ENCODE results near the gene ANKMY1.
A peak's percentile ranks its signal among the peaks of the same experiment; 100 is the strongest.

ANKMY1 gene

DNA sequence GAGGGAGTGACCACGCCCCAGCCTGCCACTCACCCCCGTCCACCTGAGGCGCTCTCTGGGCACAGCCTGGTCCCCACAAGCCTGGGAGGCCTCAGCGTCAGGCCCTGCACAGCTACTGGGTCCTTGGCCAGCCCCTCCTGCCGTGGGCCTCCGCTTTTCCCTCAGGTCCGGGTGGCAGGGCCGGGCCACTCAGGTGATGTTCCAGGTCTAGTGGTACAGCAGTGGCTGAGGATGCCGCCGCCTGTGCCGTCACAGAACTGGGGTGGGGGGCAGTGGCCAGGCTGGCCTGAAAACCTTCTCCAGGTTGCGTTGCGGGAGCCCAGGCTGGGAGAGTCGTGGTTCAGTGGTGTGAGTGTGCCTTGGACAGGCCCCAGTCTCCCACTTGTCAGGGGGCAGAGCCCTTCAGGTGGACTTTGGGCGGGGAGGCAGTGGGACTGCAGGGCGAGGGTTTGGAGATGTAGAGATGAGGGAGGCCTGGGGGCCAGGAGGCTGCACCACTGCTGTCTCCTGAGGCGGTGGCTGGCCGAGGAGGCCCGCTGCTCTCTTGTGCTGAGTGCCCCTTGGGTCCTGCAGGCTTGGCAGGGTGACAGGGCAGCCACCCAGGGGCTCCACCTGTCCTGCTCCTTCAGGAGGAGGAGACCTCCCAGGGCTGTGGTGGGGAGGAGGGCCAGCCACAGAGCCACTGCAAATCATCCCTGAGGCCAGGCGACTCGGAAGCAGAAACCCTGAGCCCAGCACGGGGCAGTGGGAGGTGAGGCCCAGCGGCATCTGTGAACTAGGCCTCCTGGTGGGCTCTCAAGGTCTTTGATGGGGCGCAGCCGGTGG is 114.7 kb downstream of the ANKMY1 start:
- H3K4me1 ChIP-seq (ENCODE audit: control insufficient read depth in 5 of 5, insufficient read depth in 5 of 5, low read length in 5 of 5): peaks cover 0 to 21% (median 7%) of the 10 kb centered on the region in 5 donors
- peaks cover 0 to 14% (median 0%) of the 10 kb centered on the region in 5 donors for H3K36me3 ChIP-seq (ENCODE audit: control insufficient read depth in 5 of 5, insufficient read depth in 5 of 5, low read length in 5 of 5)
- H3K27ac ChIP-seq (ENCODE audit: low read depth, low read length): no peak overlapping the region
- H3K27me3 ChIP-seq (ENCODE audit: control insufficient read depth in 5 of 5, insufficient read depth in 4 of 5, low read length in 5 of 5): peaks cover 0 to 3% (median 0%) of the 10 kb centered on the region in 5 donors
- peak overlapping the region in 1 of 5 donors; percentile 20 for H3K9ac ChIP-seq (ENCODE audit: low read length in 5 of 5)
- no peaks in the 10 kb centered on the region for H3K9me3 ChIP-seq (ENCODE audit: control insufficient read depth in 5 of 5, low read length in 5 of 5)
- no peak overlapping the region for H3K4me3 ChIP-seq (ENCODE audit: low read depth in 1 of 5, low read length in 5 of 5)

DNA sequence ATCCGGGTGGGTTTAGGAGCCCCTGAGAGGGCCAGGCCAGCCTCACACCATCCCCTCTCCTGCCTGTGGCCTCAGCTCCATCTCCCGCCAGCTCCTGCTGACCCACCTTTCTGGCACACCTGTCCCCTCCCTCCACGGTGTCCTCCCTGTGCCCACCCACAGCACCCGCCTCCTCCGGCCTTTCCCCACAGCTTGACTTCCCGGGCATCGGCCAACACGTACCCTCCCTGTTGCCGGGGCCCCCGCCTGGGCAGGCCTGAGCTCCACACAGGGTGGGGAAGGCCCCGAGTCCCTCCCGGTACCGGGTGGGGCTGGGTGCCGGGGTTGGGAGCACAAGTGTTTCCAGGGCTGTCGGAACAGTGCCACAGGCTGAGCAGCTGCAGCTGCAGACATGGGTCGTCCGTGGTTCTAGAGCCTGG is 115.8 kb downstream of the ANKMY1 start:
- H3K9me3 ChIP-seq (ENCODE audit: control insufficient read depth in 5 of 5, low read length in 5 of 5): no peaks in the 10 kb centered on the region
- peaks cover 0 to 13% (median 7%) of the 10 kb centered on the region in 5 donors for H3K27me3 ChIP-seq (ENCODE audit: control insufficient read depth in 5 of 5, insufficient read depth in 4 of 5, low read length in 5 of 5)
- no peak overlapping the region for H3K27ac ChIP-seq (ENCODE audit: low read depth, low read length)
- peaks cover under 1 to 32% (median 18%) of the 10 kb centered on the region in 5 donors for H3K4me1 ChIP-seq (ENCODE audit: control insufficient read depth in 5 of 5, insufficient read depth in 5 of 5, low read length in 5 of 5)
- no peak overlapping the region for H3K4me3 ChIP-seq (ENCODE audit: low read depth in 1 of 5, low read length in 5 of 5)
- peaks cover 0 to 14% (median 0%) of the 10 kb centered on the region in 5 donors for H3K36me3 ChIP-seq (ENCODE audit: control insufficient read depth in 5 of 5, insufficient read depth in 5 of 5, low read length in 5 of 5)
- no peak overlapping the region for H3K9ac ChIP-seq (ENCODE audit: low read length in 5 of 5)

DNA sequence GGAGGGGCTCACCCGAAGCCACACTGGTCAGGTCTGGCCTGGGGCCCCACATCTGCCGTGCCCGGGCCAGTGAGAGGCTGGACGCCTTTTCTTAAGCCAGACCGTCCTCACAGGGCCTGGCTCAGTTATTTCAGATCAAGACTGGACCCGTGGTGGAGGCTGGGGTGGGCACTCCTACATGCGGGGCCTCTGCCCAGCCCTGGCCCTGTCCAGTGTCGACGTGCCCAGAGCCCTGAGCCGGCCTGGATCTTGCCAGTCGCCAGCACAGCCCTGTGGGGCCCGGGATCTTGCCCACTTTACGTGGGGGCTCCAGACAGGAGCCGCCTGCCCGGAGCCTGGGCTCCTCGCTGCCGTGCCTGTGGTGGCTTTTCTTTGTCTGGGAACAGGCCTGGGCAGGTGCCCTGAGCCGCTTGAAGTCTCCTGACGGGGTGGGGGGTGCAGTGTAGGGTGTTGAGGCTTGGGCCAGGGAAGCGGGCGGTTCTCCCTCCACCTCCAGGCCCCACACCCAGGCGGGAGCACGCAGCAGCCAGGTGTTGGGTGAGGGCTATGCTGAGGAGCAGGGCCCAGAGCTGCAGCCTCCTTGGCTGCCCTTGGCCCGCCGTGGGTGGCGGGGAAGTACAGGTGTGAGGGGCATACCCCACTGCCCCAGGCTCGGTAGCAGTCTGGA is 116.3 kb downstream of the ANKMY1 start:
- peaks cover 1 to 37% (median 24%) of the 10 kb centered on the region in 5 donors for H3K4me1 ChIP-seq (ENCODE audit: control insufficient read depth in 5 of 5, insufficient read depth in 5 of 5, low read length in 5 of 5)
- H3K27me3 ChIP-seq (ENCODE audit: control insufficient read depth in 5 of 5, insufficient read depth in 4 of 5, low read length in 5 of 5): peaks cover 0 to 18% (median 9%) of the 10 kb centered on the region in 5 donors
- no peak overlapping the region for H3K9ac ChIP-seq (ENCODE audit: low read length in 5 of 5)
- no peaks in the 10 kb centered on the region for H3K9me3 ChIP-seq (ENCODE audit: control insufficient read depth in 5 of 5, low read length in 5 of 5)
- no peak overlapping the region for H3K27ac ChIP-seq (ENCODE audit: low read depth, low read length)
- H3K36me3 ChIP-seq (ENCODE audit: control insufficient read depth in 5 of 5, insufficient read depth in 5 of 5, low read length in 5 of 5): peaks cover 0 to 14% (median 0%) of the 10 kb centered on the region in 5 donors
- H3K4me3 ChIP-seq (ENCODE audit: low read depth in 1 of 5, low read length in 5 of 5): no peak overlapping the region

DNA sequence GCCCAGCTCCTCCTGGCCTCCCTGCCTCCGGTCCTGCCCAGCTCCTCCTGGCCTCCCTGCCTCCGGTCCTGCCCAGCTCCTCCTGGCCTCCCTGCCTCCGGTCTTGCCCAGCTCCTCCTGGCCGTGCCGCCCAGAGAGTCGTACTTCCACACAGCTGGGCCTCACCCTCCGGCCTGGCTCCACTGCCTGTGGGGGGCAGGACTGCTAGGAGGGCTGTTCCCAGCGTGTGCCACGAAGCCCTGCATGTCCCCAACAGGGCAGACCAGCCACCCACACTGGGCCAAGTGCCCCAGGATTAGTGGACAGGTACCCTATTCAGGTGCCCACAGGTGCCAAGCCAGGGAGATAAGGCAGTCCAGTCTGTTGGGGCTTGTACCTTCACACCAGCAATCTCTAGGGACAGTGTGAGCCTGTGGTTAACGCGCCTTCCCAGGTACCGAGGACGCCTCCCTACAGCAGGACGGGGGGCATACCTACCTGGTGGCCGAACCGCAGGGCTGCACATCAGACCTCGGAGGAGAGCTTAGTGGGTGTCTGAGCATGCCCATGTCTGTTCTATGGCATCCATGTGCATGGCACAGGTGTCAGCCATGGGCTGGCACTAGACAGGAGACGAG is 117.0 kb downstream of the ANKMY1 start:
- Histone ChIP-seq H3K9me3 (ENCODE audit: control insufficient read depth in 5 of 5, low read length in 5 of 5) (no peaks in the 10 kb centered on the region), H3K27me3 (ENCODE audit: control insufficient read depth in 5 of 5, insufficient read depth in 4 of 5, low read length in 5 of 5) (peaks cover 0 to 18% (median 9%) of the 10 kb centered on the region in 5 donors), H3K9ac (ENCODE audit: low read length in 5 of 5) (no peak overlapping the region), H3K4me3 (ENCODE audit: low read depth in 1 of 5, low read length in 5 of 5) (no peak overlapping the region), H3K36me3 (ENCODE audit: control insufficient read depth in 5 of 5, insufficient read depth in 5 of 5, low read length in 5 of 5) (peaks cover 0 to 8% (median 0%) of the 10 kb centered on the region in 5 donors), H3K4me1 (ENCODE audit: control insufficient read depth in 5 of 5, insufficient read depth in 5 of 5, low read length in 5 of 5) (peaks cover 1 to 39% (median 27%) of the 10 kb centered on the region in 5 donors), H3K27ac (ENCODE audit: low read depth, low read length) (no peak overlapping the region)

DNA sequence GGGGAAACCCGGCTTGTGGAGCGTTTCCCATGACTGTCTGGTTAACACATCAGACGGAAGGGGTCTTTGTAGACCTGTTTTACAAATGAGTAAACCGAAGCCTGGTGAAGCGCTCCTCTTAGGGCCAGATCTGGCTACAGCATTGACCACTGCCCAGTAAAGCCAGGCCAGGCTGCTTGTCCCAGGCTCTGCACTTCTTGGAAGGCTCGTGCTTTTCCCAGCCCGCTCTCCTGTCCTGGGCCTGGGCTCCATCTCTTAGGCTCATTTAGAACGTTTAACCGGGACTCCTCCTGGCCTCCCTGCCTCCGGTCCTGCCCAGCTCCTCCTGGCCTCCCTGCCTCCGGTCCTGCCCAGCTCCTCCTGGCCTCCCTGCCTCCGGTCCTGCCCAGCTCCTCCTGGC is 117.5 kb downstream of the ANKMY1 start:
- Histone ChIP-seq H3K9me3 (ENCODE audit: control insufficient read depth in 5 of 5, low read length in 5 of 5) (no peaks in the 10 kb centered on the region), H3K27ac (ENCODE audit: low read depth, low read length) (no peak overlapping the region), H3K9ac (ENCODE audit: low read length in 5 of 5) (no peak overlapping the region), H3K4me3 (ENCODE audit: low read depth in 1 of 5, low read length in 5 of 5) (no peak overlapping the region), H3K4me1 (ENCODE audit: control insufficient read depth in 5 of 5, insufficient read depth in 5 of 5, low read length in 5 of 5) (peaks cover 1 to 39% (median 27%) of the 10 kb centered on the region in 5 donors), H3K27me3 (ENCODE audit: control insufficient read depth in 5 of 5, insufficient read depth in 4 of 5, low read length in 5 of 5) (peaks cover 0 to 18% (median 9%) of the 10 kb centered on the region in 5 donors), H3K36me3 (ENCODE audit: control insufficient read depth in 5 of 5, insufficient read depth in 5 of 5, low read length in 5 of 5) (peaks cover 0 to 6% (median 0%) of the 10 kb centered on the region in 5 donors)

DNA sequence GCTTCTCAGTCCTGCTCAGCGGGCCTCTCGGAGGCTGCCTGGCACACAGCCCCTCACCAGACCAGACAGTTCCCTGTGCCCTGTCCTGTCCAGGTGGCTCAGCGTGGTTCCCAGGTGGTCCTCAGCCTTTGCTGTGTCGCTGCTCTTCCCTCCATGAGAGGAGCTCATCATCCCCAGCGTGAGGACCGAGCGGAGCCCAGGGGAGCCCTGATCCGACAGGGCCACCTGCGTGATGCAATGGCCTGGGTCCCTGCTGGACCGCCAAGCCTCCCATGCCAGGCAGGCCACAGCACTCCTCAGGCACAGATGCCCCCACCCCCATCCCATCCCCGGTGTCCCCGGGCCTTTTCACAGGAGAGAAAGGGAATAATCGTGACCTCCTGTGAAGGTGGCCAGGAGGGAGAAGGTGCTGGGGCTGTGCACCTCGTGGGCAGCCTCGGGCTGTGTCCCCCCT is 118.1 kb downstream of the ANKMY1 start:
- Histone ChIP-seq H3K9me3 (ENCODE audit: control insufficient read depth in 5 of 5, low read length in 5 of 5) (no peaks in the 10 kb centered on the region), H3K4me3 (ENCODE audit: low read depth in 1 of 5, low read length in 5 of 5) (no peak overlapping the region), H3K9ac (ENCODE audit: low read length in 5 of 5) (no peak overlapping the region), H3K27me3 (ENCODE audit: control insufficient read depth in 5 of 5, insufficient read depth in 4 of 5, low read length in 5 of 5) (peaks cover 0 to 19% (median 9%) of the 10 kb centered on the region in 5 donors), H3K36me3 (ENCODE audit: control insufficient read depth in 5 of 5, insufficient read depth in 5 of 5, low read length in 5 of 5) (peaks cover 0 to 3% (median 0%) of the 10 kb centered on the region in 5 donors), H3K27ac (ENCODE audit: low read depth, low read length) (no peak overlapping the region), H3K4me1 (ENCODE audit: control insufficient read depth in 5 of 5, insufficient read depth in 5 of 5, low read length in 5 of 5) (peaks cover 1 to 40% (median 30%) of the 10 kb centered on the region in 5 donors)

DNA sequence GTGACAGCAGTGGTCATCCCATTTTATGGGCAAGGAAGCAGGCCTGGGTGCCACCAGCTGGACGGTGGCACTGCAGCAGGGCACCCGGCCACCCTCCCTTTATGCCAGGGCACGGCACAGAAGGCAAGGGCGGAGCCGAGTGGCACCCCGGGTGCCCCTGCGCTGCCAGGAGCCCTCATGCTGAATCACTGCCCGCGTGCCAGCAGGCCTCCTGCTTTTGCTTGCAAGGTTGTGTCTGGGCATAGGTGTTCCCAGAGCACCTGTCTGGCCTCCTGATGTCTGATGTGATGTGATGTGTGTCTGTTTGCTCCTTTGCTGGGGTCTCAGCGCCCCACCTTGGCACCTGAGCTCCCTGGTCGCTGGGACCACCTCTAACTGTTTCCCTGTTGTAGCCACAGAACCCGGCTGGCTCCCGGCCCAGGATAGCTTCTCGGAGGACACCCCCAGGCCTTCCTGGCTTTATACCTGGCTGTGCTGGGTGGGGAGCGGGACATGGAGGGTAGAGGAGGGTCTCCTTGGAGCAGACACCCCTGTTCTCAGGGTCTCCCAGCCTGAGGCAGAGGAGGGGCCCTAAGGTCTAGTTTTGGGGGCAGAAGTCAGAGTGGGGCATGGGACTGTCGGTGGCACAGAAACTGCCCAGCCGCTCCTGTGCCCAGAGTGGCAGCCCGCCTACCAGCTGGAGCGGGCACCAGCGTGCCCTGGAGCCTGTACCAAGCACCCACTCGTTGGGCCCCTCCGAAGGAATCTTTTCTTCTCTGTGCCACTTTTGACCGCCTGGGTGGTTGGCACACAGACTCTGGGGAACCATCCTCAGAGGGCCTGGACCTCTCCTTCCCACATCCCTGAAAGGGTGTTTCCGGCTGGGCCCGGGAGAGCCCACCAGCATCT is 118.7 kb downstream of the ANKMY1 start:
- Histone ChIP-seq H3K9me3 (ENCODE audit: control insufficient read depth in 5 of 5, low read length in 5 of 5) (no peaks in the 10 kb centered on the region), H3K4me1 (ENCODE audit: control insufficient read depth in 5 of 5, insufficient read depth in 5 of 5, low read length in 5 of 5) (peaks cover 1 to 43% (median 36%) of the 10 kb centered on the region in 5 donors), H3K4me3 (ENCODE audit: low read depth in 1 of 5, low read length in 5 of 5) (no peak overlapping the region), H3K27me3 (ENCODE audit: control insufficient read depth in 5 of 5, insufficient read depth in 4 of 5, low read length in 5 of 5) (peaks cover 0 to 22% (median 9%) of the 10 kb centered on the region in 5 donors), H3K36me3 (ENCODE audit: control insufficient read depth in 5 of 5, insufficient read depth in 5 of 5, low read length in 5 of 5) (no peaks in the 10 kb centered on the region), H3K9ac (ENCODE audit: low read length in 5 of 5) (peak overlapping the region in 1 of 5 donors; percentile 21), H3K27ac (ENCODE audit: low read depth, low read length) (no peak overlapping the region)

DNA sequence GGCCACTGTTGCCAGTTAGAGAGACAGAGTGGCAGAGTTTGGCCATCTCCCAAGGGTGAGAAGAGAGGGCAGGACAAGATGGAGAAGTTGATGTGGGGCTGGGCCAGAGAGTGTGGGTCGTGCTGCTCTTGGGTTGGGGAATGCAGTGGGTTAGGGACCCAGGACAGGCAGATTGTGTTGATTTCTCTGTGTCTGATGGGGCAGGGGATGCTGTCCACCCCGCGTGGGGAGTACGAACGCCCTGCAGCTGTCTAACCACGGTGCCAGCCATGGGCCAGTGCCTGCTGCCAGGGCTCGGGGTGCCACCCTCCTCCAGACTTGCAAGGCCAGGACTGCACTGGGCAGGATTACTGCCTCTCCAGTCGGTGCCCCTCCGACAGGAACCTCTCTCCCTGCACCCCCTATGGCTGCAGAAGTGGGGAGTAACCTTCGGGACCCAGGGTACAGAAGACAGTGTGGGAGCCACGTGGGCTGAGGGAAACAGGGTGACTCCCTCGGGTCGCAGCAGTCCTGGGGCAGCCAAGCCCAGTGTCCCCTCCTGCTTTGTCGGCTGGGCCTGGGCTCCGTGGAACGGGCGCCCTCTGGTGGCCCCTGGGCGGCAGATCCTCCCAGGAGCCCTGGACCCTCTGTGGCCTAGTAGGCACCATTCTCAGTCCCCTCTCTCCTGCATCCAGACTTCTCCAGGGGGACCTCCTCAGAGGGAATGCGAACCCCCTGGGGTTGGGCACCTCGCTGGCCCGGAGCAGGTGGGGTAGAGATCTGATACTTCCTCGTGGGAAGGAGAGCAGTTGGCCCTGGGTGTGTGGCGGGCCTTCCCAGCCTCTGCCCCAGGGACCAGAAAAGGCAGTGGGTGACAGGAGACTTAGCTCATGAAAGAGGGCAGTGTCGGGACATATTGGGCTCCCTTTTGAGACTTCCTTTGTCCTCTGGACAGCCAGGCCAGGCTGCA is 119.7 kb downstream of the ANKMY1 start:
- no peaks in the 10 kb centered on the region for H3K36me3 ChIP-seq (ENCODE audit: control insufficient read depth in 5 of 5, insufficient read depth in 5 of 5, low read length in 5 of 5)
- peaks cover 0 to 22% (median 9%) of the 10 kb centered on the region in 5 donors for H3K27me3 ChIP-seq (ENCODE audit: control insufficient read depth in 5 of 5, insufficient read depth in 4 of 5, low read length in 5 of 5)
- H3K4me3 ChIP-seq (ENCODE audit: low read depth in 1 of 5, low read length in 5 of 5): peak overlapping the region in 3 of 5 donors; percentile 26 to 47 (median 46)
- H3K9ac ChIP-seq (ENCODE audit: low read length in 5 of 5): peak overlapping the region in 1 of 5 donors; percentile 21
- H3K4me1 ChIP-seq (ENCODE audit: control insufficient read depth in 5 of 5, insufficient read depth in 5 of 5, low read length in 5 of 5): peaks cover 3 to 50% (median 43%) of the 10 kb centered on the region in 5 donors
- no peaks in the 10 kb centered on the region for H3K9me3 ChIP-seq (ENCODE audit: control insufficient read depth in 5 of 5, low read length in 5 of 5)
- no peak overlapping the region for H3K27ac ChIP-seq (ENCODE audit: low read depth, low read length)

Data from subcutaneous abdominal adipose tissue (tissue), 5 donors.